Measurements from ENCODE around the gene CASZ1.

CASZ1 gene

GRCh38 chr1:10681296-10682107 is 114.9 kb downstream of the CASZ1 start:
- no peak for DNase-seq

- no peak for DNase-seq
These were observed 116.0 kb downstream of the CASZ1 start for GRCh38 chr1:10680487-10680886.

GRCh38 chr1:10679496-10680220 is 116.8 kb downstream of the CASZ1 start:
- DNase-seq: peak in 1 of 2 experiments; percentile 18

- DNase-seq: no peak
These were observed 117.6 kb downstream of the CASZ1 start for GRCh38 chr1:10678852-10679251.

- DNase-seq: no peak
These were observed 118.0 kb downstream of the CASZ1 start for GRCh38 chr1:10678402-10678801.

GRCh38 chr1:10677491-10678391 is 118.7 kb downstream of the CASZ1 start:
- DNase-seq: no peak

- no peak for DNase-seq
These were observed 119.5 kb downstream of the CASZ1 start for GRCh38 chr1:10676963-10677362.

- no peak for DNase-seq
These were observed 120.6 kb downstream of the CASZ1 start for GRCh38 chr1:10675813-10676212.

- DNase-seq: no peak
These were observed 121.5 kb downstream of the CASZ1 start for GRCh38 chr1:10674700-10675609.

- DNase-seq: no peak
These were observed 122.2 kb downstream of the CASZ1 start for GRCh38 chr1:10674222-10674621.

GRCh38 chr1:10673109-10673711 is 123.2 kb downstream of the CASZ1 start:
- DNase-seq: no peak

GRCh38 chr1:10672343-10673050 is 123.9 kb downstream of the CASZ1 start:
- DNase-seq: no peak

- DNase-seq: no peak
These were observed 124.7 kb downstream of the CASZ1 start for GRCh38 chr1:10671622-10672342.

- DNase-seq: no peak
These were observed 125.4 kb downstream of the CASZ1 start for GRCh38 chr1:10671090-10671489.

GRCh38 chr1:10670190-10670589 is 126.3 kb downstream of the CASZ1 start:
- DNase-seq: no peak

GRCh38 chr1:10669570-10669969 is 126.9 kb downstream of the CASZ1 start:
- no peak for DNase-seq

GRCh38 chr1:10667861-10668761 is 128.3 kb downstream of the CASZ1 start:
- DNase-seq: no peak

GRCh38 chr1:10665930-10666850 is 130.3 kb downstream of the CASZ1 start:
- no peak for DNase-seq

All from SW 1271 (cell line).